Stimulated activated CD4-positive, alpha-beta T cell treated with anti-CD3 and anti-CD28 coated beads, TNF-alpha, amount 100 ng/mL, for 48 hours (primary cell): Measurements from ENCODE around the gene USP49.
"Not testable (repeated sequence)": the region's sequence is repeated elsewhere in the genome, so short reads cannot be mapped to it uniquely, and the experiment has no call there.

Experiments
- DNase-seq, 3 donors: peaks; one replicate each; pipeline ENCODE4 v3.0.0-alpha.2; 2020; ENCODE audit warnings: low read depth in 3 of 3

Gene USP49

DNA sequence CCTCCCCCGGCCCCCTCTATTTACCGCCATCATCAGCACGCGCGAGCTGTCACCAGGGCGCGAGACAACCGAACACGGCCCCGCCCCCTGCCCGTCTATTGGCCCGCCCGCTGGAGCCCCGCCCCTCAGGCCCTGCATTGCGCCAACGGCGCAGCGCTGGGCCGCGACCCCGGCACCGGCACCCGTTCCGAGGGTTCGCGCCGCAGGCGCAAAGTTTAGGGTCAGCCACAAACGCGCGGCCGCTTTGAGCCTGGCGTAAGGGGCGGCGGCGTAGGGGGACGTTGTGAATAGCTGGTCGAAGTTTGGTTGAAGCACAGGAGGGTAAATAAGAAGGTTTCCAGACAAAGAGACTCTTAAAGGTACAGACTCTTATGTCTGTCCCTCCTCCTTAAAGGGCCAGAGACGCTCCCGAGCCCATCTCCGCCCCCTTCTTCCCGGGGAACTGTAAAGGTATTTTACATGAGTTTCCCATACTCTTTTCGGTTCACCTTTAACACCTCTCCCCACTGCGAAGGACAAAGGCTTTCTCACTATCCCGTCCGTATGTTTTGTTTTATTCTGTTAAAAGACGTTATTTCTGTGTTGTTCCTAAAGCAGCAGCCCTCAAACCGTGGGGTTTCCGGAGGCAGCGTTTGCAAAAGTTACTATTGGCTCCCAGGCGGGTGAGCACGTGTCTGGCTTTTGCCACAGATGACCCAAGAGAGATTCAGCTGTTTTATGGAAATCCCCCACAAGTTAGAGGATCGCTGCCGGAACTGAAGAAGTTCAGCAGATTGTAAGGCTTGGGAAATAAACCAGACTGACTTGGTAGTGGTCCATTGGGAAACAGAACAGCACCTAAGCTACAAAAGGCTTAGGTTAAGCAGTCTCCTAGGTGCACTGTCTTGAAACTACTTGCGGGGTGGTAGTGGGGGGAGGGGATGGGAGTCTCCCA is at the start of gene USP49:
Gene USP49, minus strand, starts transcription at position 76 of the 934 bp plus-strand sequence. CDS start 88,392 bp downstream, outside the sequence.
- DNase-seq, result peak; percentile 82 to 98 (median 84)

DNA sequence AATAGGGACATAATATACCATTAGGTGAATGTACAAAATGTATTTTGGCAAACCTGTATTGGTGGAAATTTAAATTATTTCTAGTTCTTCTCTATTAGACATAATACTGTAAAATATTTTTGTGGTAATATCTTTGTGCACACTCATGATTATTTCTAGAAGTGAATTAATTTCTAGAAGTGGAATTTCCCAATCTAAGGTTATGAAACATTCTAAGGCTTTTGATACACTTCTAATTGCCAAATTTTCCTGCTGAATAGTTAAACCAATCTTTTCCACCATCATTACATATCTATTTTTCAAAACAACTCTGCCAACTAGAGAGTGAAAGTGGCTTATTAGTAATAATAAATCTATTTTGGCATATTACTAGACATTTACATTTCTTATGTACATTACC is 48.3 kb upstream of the USP49 start:
- DNase-seq, result no peak

DNA sequence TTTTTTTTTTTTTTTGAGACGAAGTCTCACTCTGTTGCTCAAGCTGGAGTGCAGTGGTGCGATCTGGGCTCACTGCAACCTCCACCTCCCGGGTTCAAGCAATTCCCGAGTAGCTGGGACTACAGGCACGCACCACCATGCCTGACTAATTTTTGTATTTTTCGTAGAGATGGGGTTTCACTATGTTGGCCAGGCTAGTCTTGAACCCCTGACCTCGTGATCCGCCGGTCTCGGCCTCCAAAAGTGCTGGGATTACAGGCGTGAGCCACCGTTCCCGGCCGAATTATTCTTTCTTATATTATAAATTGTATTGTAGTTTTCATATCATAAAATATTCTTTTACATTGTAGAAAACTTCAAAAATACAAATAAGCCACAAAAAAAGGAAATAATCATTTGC is 47.7 kb upstream of the USP49 start:
- DNase-seq, result not testable (repeated sequence)

DNA sequence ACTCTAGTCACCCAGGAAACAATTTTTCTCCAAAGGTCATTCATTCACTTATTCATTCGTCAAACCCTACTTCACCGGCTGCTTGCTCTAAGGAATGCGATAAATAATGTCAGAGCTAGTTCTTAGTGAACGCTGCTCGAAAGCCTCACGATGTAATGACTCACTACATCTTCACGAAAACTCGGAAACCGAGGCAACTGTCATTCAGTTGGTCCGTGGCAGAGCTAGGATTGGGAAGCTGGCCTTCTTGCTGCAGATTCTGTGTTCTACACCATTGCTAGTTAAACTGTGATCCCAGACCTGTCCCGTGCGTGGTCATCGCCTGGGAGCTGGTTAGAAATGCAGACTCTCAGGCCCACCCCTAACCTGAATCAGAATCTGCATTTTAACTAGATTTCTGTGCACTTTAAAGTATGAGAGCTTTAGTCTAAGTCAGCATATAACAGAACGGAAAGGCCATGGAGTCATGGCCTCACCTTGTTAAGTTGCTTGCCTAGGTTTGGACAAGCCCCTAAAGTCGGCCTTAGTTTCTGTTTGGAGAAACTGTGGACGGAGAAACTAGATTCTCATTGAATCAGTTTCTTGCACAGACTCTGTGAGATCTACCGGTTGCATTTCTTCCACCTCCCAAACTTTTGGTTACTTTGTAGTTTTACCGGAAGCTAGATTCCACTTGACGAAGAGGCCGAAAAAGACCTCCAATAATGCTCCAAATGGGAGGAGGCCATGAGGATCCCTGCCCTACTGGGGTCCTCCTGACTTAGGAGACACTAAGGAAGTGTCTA is 47.1 kb upstream of the USP49 start:
- DNase-seq, result no peak

DNA sequence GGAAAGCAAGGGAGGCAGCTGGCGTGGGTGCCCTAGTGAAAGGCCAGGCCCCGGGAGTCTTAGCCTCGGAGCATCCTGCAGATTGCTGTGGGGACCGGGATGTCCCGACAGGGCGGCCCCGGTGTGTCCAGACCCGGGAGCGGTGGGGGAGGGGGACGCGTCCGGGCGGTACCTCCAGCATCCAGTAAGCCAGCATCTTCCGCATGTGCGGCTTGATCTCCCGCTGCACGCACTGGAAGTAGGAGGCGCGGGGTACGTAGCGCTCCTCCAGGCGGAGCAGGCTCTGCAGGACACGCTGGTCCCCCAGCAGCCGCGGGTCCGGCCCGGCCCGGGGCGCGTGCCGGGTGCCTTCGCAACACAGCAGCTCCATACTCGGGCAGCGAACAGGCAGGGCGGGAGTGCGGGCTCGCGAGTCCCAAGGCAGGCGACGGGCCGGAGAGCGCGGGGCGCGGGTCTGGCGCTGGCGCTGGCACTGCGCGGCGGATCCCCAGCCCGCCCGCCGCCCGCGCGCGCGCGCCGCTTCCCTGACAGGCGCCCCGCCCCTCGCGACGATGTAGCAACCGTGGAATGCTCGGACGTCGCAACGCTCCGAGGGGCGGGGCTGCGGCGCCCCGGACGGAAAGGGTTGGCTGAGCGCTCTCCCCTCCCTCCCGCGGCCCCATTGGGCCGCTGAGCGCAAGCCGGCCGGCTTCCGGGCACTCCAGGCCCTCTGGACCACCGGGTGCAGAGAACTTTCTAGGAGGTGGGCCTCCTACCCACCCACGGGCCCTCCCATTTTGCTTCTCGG is 46.3 kb upstream of the USP49 start, which contains the start of gene CCND3:
Gene CCND3, minus strand, starts transcription at position 529 of the 787 bp plus-strand sequence. Its CDS starts 159 bp downstream, at position 370.
- DNase-seq, result peak; percentile 81 to 92 (median 85)

DNA sequence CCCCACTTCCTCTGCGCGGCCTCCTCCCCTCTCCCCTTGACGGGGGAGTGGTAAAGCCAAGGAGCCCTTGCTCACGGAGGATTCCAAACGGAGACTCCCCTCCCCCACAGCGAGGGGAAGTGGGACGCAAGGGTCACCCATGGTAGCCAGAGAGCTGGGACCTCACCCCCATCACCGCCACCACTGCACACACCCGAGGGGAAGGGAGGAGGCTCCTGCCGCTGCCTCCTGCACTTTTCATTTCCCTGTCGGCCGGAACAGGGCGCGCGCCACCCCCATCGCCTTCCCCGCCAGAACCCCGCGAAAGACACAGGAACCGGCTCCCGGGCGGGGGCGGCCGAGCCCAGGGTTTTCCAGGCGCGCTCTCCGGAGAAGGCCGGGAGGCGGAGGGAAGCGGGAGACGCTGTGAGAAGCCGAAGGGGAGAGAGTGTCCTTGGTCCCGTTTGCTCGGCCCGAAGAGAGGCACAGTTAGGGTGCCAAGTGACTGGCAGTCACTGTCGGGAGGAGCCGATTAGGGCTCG is 45.6 kb upstream of the USP49 start:
- DNase-seq, result no peak

DNA sequence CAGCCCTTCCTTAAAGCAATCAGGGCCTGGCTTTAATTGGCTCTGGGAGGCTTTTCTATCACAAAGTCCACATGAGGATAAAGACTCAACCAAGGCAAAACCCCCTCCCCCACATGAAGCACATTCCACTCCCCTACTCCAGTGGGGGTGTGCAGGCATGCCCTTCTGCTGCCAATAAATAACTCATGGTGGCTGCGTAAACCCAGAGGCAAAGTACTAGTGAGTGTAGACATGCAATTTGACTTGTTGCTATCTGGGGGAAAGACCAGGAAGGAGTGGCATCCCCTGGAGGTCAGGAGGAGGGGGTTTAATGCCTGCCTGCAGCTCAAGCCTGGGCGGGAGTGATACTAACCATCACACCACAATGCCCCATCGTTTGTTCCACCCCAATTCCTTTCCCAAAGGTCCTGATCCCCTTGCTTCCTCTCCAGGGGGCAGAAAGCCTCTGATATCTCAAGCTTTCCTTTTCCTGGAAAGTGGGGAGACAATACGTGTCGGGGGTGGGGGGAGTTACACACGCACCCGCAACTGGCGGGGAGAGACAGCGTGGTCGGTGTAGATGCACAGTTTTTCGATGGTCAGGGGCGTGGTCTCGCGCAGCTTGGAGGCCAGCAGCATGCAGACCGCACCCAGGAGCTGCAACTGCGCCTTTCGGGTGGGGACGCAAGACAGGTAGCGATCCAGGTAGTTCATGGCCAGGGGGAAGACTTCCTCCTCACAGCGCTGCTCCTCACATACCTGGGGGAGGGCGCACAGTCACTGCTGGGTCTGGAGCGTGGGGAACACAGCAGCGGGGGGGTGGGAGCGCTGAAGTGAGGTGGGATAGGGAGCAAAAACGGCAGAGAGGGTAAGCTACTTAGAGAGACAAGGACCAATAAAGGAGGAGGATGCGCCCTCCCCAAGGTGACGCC is 44.9 kb upstream of the USP49 start:
- DNase-seq, result no peak

DNA sequence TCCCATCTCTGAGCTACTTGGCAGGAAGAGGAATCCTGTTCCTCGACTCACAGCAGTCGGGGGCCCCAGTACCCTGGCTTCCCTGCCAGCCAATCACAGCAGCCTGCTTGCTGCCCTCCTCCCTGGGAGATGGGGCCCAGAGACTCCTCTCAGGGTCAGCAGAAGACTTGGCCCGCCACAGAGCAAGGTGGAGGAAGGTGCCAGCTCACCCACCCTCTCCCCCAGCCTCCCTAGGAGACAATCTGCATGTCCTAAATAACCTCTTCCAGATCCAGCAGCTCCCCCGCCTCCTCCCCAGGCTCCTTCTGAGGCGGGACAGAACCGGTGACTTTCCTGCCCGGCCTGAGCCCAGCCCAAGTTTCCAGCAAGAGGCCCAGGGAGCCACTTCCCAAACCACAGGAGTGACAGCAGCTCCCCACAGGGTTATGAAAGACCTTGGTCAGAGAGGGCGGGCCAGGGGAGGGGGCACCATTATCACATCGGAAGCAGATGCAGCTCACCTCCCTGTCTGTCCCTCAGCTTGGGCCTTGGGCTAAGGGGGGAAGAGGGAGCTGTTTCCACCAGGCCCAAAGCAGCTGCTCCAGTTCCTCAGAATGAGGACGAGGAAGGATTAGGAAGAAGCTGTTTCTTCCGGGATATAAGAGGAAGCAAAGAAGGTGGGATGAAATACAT is 44.1 kb upstream of the USP49 start:
- no peak for DNase-seq

DNA sequence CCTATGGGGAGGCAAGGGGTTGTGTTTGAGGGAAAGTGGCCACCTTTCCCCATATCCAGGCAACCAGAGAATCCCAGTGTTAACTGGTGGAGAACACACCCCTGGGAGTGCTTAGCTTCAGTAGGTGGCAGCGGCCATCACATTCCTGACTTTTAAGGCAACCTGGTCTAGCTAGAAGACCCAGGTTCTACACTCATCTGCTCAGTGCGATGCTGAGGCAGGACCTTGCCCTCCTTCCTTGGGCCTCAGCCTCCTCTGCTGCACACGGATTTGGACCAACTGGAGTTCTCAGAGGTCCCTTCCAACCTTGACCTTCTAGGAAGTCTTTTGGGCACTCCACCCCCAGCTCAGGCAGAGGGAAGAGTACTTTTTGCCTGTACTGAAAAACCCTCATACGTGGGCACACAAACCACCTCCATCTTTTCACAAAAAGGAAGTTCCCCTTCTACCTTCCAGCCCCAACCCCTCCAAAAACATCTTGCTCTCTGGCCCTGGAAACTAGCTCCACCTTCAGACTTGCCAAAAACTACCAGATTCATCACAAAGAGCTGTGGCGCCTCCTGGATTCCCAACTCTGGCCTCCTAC is 43.5 kb upstream of the USP49 start:
- no peak for DNase-seq

DNA sequence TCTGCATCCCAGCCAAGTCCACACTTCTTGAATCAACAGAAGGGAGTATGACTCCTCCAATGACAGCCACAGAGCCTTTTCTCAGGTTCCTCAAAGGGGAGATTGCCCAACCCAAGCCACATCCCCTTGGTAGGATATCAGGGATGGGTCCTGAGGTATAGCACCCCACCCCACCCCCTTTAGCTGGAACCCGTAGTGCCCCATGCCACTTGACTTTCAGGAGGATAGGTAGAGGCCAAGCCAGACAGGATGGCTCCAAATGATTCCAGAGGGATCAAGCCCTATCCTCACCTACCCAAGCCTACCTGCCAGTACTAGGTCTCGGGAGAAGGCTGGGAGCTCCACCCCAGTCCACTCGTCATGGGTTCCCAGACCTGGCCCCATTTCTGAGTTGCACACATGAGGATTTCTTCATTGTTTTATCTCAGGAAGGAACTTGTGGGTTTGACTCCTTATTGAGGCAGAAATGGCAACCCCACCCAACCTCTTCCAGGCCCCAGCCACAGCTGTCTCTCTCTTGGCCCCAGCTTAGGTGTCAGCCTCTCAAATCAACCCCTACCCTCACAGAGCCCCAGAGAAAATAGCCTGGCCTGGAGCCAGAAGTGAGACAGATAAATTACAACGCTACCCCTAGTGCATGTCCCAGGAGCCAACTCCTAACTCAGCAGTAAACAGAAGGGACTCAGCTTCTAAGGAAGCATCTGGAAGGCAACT is 42.8 kb upstream of the USP49 start:
- no peak for DNase-seq

DNA sequence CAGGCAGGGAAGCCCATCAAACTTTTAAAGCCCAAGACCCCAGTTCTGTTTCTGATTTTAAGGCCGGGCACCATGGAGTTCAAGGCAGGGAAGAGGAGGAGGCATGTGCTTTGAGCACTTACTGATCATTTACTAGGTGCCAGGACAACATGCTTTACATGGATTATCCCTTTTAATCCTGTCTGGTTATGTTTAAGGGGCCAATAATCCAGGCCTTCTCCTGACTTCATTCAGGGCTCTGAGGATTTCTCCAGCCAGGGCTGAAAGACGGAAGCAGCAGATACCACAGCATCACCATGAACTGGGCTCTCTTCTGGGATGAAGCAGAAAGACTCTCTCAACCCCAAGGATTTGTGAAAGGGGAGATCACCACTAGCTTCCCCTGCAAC is 42.3 kb upstream of the USP49 start:
- DNase-seq, result no peak

DNA sequence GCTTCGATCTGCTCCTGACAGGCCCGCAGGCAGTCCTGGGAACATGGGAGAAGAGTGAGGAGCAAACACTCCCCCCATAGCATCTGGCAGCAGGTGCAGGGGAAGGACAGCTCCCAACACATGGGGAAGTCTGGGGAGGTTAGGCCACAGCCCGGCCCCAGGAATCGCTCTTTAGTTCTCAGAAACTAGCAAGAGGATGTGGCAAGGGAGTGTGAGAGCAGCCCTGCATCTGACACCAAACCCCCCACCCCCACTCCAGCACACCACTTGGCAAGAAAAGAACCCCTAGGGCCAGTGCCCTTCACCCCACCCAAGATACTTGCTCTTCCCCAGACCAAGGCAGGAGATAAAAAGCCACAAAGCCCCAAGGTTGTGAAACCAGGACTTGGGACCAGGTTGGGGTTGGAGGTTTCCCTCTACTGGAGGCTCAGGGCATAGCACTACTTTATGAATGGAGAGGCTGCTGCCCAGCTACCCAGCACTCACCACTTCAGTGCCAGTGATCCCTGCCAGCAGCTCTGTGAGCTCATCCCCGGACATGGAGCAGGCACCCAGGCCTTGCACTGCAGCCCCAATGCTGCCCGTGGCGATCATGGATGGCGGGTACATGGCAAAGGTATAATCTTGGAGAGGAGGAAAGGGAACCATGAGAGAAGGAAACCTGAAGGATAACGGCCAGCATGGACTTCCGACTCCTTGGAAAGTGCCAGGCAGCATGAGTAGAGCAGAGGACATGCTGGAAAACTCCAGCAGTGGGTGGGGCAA is 41.1 kb upstream of the USP49 start:
- DNase-seq, result peak; percentile 51 to 59 (median 52)

DNA sequence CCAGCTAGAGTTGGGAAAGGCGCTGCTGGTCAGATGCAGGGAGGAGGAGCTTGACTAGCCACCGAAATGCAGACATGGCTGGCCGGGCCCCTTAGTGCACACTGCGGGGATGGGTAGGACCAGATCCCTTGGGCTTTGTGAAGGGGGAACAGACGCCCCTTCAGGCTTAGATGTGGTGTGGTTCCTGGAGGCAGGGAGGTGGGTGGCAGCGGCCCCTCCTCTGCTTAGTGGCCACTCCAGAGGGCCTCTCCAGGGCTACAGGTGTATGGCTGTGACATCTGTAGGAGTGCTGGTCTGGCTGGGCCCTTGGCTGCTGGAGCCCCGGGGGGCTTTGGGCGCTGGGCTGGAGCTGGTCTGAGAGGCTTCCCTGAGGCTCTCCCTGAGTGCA is 40.5 kb upstream of the USP49 start:
- DNase-seq, result no peak

DNA sequence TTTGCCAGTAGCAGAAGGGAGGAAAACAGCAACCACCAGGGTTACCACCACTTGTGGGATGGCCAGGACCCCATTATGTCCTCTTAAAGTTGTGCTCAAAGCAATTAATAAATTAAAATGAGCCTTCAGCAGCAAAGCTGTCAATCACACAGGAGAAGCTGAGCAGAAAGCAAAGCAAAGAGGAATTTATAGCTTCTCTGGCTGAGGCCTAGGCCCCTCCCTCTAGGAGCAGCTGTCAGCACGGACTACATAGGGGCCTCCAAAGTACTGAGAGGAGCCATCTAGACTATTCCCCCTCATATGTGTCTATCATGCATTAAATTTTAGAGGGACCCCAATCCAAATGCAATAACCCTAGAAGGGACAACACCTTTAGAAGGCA is 40.0 kb upstream of the USP49 start:
- DNase-seq, result no peak

DNA sequence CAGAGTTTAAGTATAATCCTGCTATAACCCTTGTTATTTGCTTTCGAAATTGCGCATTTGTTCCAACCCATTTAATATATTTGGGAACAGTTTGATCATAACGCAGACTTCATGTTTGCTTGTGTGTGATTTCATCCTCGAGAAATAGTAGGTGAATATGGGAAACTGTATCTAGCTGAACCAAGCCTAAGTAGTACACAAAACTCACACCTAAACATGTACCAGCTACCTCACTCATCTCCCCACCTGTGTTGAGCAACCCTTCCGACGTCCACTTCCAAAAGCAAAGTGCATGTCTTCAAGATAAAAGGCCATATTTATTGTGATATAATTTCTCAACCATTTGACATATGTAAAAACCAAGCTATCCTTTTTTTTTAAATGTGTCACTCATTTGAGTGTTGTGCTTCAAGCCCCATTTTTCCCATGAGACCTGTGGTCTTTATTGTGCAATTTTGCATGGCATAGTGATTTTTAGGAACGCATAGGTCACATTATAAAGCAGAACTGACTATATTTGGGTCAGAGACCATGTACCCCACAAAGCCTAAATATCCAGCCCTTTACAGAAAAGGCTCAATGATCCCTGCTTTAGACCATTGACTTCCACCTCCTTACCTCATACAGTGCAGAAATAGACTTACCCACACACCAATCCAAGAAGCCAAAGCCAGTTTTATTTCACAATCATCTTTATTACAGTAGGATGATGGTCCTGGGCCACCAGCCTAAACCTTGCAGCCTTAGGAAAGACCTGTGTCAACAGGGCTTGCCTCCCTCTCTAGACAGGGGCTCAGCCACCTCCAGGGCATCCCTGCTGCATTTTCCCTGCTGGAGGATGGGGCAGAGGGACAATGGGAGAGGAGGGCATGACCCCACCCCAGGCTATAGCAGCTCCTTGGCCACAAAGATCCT is 39.4 kb upstream of the USP49 start:
- DNase-seq, result no peak

DNA sequence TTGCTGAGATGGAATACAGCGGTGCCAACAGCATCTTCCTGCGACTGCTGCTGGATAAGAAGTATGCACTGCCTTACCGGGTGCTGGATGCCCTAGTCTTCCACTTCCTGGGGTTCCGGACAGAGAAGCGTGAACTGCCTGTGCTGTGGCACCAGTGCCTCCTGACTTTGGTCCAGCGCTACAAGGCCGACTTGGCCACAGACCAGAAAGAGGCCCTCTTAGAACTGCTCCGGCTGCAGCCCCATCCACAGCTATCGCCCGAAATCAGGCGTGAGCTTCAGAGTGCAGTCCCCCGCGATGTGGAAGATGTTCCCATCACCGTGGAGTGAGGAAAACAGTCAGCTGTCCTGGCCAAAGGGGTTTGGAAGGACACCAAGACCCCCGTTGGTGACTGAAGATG is 37.2 kb upstream of the USP49 start:
- no peak for DNase-seq

DNA sequence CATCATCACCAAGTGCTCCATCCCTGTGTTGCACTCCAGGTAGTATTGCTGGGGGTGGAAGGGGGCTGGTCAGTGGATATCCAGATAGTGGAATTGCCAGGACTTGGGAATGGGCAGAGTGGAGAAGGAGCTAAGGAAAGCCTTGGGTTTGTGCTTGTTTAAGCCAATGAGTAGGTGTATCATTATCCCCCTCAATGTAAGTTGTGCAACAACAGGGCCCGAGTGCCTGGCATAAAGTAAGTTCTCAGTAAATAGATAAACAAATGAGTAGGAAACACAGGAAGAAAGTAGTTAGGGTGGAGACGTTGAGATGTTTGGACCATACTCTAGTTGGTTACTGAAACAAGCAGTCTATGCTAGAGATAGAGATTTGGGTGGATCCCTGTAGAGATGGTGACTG is 36.6 kb upstream of the USP49 start:
- no peak for DNase-seq
